Astrocyte of the cerebellum (primary cell): Measurements from ENCODE around the gene MGST2.

Experiments
- DNase-seq: peaks from one replicate; pipeline ENCODE4 v3.0.0-alpha.2; 2011; ENCODE audit warnings: low read depth
- H3K4me3 ChIP-seq: 2 replicates; pipeline ENCODE4 v1.5.1; 2011; ENCODE audit warnings: mild to moderate bottlenecking, low read depth, low read length, moderate library complexity
- in situ Hi-C: cut with HindIII; loops from 2 replicates; pipeline ENCODE4 v1.10.0; 2017; ENCODE audit warnings: low sequenced_read_pairs
- TF ChIP-seq, protein P1 (sequence below): IDR thresholded peaks from 2 replicates; pipeline ENCODE4 v1.5.1; 2012; ENCODE audit warnings: low read length, low read depth, moderate library complexity, mild to moderate bottlenecking; ENCODE audit errors: missing control alignments

The MGST2 gene

DNA sequence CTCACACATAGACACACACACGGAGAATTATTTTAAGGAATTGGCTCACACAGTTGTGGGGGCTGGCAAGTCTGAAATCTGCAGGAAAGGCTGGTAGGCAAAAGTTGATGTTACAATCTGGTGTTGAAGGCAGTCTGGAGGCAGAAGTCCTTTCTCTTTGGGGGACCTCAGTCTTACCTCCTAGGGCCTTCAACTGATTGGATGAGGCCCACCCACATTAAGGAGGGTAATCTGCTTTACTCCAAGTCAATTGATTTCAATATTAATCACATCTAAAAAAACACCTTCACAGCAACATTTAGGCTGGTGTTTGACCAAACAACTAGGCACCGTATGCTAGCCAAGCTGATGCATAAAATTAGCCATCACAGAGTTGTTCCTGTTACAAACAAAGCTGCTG lies 10.7 kb downstream of the MGST2 start:
- DNase-seq = no peak
- H3K4me3 ChIP-seq = no peak overlapping the region
- in situ Hi-C loops = no loop called here
- TF ChIP-seq, protein P1, sequence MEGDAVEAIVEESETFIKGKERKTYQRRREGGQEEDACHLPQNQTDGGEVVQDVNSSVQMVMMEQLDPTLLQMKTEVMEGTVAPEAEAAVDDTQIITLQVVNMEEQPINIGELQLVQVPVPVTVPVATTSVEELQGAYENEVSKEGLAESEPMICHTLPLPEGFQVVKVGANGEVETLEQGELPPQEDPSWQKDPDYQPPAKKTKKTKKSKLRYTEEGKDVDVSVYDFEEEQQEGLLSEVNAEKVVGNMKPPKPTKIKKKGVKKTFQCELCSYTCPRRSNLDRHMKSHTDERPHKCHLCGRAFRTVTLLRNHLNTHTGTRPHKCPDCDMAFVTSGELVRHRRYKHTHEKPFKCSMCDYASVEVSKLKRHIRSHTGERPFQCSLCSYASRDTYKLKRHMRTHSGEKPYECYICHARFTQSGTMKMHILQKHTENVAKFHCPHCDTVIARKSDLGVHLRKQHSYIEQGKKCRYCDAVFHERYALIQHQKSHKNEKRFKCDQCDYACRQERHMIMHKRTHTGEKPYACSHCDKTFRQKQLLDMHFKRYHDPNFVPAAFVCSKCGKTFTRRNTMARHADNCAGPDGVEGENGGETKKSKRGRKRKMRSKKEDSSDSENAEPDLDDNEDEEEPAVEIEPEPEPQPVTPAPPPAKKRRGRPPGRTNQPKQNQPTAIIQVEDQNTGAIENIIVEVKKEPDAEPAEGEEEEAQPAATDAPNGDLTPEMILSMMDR = no peak

GRCh38 chr4:139676913-139677585 lies 11.4 kb downstream of the MGST2 start:
- in situ Hi-C loops = no loop called here
- DNase-seq = no peak
- no peak overlapping the region for H3K4me3 ChIP-seq
- TF ChIP-seq, protein P1 = no peak

GRCh38 chr4:139682309-139682708 lies 16.7 kb downstream of the MGST2 start:
- in situ Hi-C loops = no loop called here
- TF ChIP-seq, protein P1 = no peak
- H3K4me3 ChIP-seq = no peak overlapping the region
- no peak for DNase-seq

DNA sequence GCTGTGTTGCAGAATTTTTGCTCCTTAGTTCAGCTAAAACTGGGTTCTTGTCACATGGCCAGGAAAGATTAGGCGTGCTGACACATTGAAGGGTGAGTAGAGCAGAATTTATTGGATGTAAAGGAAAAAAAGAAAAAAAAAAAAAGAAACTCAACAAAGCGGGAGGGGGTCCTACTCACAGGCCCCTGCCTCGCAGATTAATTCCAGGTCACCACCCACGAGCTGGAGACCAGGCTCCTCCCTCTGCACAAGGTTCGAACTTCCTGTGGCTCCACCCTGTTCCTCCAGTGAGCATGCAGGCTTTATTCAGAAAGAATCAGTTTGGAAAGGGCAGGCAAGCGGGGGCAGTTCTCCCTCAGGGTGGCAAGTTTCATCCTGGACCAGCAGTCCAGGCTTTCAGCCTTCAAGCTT lies 17.1 kb downstream of the MGST2 start:
- H3K4me3 ChIP-seq = no peak overlapping the region
- in situ Hi-C loops = no loop called here
- DNase-seq = no peak
- TF ChIP-seq, protein P1 = no peak

GRCh38 chr4:139684351-139684750 lies 18.7 kb downstream of the MGST2 start:
- TF ChIP-seq, protein P1 = no peak
- no peak for DNase-seq
- H3K4me3 ChIP-seq = no peak overlapping the region
- in situ Hi-C loops = no loop called here

GRCh38 chr4:139685180-139685579 lies 19.6 kb downstream of the MGST2 start:
- in situ Hi-C loops = no loop called here
- TF ChIP-seq, protein P1 = no peak
- no peak overlapping the region for H3K4me3 ChIP-seq
- DNase-seq = no peak

GRCh38 chr4:139686130-139686529 lies 20.5 kb downstream of the MGST2 start:
- in situ Hi-C loops = no loop called here
- no peak for DNase-seq
- TF ChIP-seq, protein P1 = no peak
- H3K4me3 ChIP-seq = no peak overlapping the region
